ENCODE measurements around the gene COL18A1.

Gene COL18A1

DNA sequence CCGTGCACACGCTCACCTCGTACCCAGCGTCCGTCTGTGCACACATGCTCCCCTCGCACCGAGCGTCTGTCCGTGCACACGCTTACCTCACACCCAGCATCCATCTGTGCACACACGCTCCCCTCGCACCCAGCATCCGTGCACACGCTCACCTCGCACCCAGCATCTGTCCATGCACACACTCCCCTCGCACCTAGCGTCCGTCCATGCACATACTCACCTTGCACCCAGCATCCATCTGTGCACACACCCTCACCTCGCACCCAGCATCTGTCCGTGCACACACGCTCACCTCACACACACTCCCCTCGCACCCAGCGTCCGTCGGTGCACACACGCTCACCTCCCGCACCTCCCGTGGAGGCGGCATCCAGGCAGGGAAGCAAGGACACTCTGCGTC lies 24.4 kb upstream of the COL18A1 start:
- H3K9ac ChIP-seq (ENCODE audit: low read depth, low read length): no peak overlapping the region
- no peaks in the 10 kb centered on the region for H3K36me3 ChIP-seq (ENCODE audit: insufficient read depth, low read length)
- H3K4me2 ChIP-seq (ENCODE audit: insufficient read depth, low read length): no peak overlapping the region
- no peak overlapping the region for H2AFZ ChIP-seq (ENCODE audit: low read depth, low read length)
- DNase-seq: no peak
- H3K27ac ChIP-seq (ENCODE audit: low read length): no peak overlapping the region
- TF ChIP-seq, protein P1, sequence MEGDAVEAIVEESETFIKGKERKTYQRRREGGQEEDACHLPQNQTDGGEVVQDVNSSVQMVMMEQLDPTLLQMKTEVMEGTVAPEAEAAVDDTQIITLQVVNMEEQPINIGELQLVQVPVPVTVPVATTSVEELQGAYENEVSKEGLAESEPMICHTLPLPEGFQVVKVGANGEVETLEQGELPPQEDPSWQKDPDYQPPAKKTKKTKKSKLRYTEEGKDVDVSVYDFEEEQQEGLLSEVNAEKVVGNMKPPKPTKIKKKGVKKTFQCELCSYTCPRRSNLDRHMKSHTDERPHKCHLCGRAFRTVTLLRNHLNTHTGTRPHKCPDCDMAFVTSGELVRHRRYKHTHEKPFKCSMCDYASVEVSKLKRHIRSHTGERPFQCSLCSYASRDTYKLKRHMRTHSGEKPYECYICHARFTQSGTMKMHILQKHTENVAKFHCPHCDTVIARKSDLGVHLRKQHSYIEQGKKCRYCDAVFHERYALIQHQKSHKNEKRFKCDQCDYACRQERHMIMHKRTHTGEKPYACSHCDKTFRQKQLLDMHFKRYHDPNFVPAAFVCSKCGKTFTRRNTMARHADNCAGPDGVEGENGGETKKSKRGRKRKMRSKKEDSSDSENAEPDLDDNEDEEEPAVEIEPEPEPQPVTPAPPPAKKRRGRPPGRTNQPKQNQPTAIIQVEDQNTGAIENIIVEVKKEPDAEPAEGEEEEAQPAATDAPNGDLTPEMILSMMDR (IDR thresholded peaks at IDR 0.05; ENCODE audit: borderline replicate concordance, extremely low read depth, low read length, poor library complexity, severe bottlenecking): no peak
- TF ChIP-seq EZH2 (IDR thresholded peaks at IDR 0.05; ENCODE audit: borderline replicate concordance, low read depth, low read length, severe bottlenecking): no peak
- H4K20me1 ChIP-seq (ENCODE audit: insufficient read depth, low read length): 0 out of 2 replicates have a peak, but pooled peaks cover 5% of the 10 kb centered on the region
- no peak overlapping the region for H3K4me3 ChIP-seq (ENCODE audit: low read depth in 1 of 2, low read length in 2 of 2)
- H3K79me2 ChIP-seq (ENCODE audit: insufficient read depth, low read length): no peaks in the 10 kb centered on the region
- no peak for ATAC-seq (ENCODE audit: insufficient read depth, low read depth)
- H3K4me1 ChIP-seq (ENCODE audit: insufficient read depth, low read length): no peaks in the 10 kb centered on the region
- no peaks in the 10 kb centered on the region for H3K9me3 ChIP-seq (ENCODE audit: insufficient read depth, low read length, severe bottlenecking)
- peaks cover 16% of the 10 kb centered on the region for H3K27me3 ChIP-seq (ENCODE audit: insufficient read depth, low read length, poor library complexity)

DNA sequence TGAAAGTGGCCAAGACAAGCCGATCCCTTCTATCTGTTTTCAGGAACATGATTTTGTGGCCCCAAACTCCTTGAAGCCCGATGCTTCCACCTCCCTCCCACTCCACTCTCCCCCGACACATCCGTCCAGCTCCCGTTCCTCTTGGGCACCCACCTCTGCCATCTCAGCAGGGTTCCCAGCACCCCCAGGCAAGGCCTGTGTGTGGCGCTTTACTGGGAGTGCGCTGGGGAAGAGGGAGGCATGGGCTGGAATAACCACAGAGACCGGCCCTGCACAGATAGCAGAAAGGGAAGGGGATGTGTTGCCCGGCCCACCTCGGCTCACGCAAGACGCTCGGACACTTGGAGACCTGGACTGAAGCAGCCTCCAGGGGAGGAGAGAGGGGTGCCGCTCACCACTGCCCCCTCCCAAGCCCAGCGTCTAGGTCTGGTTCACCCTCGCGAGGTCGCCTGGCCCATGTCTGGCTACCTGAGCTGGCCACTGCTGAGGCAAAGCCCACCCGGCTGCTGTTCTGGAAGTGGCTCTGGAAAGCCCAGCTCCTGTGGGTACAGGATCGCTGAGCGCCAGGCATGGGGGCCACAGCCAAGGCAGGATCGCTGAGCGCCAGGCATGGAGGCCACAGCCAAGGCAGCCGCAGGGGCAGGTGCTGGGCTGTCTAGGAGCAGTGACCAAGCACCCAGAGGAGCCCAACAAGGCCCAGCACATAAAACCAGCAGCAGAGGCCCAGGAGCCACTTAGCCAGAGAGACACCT lies 23.8 kb upstream of the COL18A1 start:
- Histone ChIP-seq H3K36me3 (ENCODE audit: insufficient read depth, low read length) (no peaks in the 10 kb centered on the region), H3K4me2 (ENCODE audit: insufficient read depth, low read length) (no peak overlapping the region), H4K20me1 (ENCODE audit: insufficient read depth, low read length) (peaks cover 6% of the 10 kb centered on the region; the same call in 1 of the 2 replicates), H3K9ac (ENCODE audit: low read depth, low read length) (no peak overlapping the region), H3K27me3 (ENCODE audit: insufficient read depth, low read length, poor library complexity) (peaks cover 17% of the 10 kb centered on the region), H2AFZ (ENCODE audit: low read depth, low read length) (no peak overlapping the region), H3K9me3 (ENCODE audit: insufficient read depth, low read length, severe bottlenecking) (no peaks in the 10 kb centered on the region), H3K4me1 (ENCODE audit: insufficient read depth, low read length) (no peaks in the 10 kb centered on the region), H3K4me3 (ENCODE audit: low read depth in 1 of 2, low read length in 2 of 2) (no peak overlapping the region), H3K27ac (ENCODE audit: low read length) (no peak overlapping the region), H3K79me2 (ENCODE audit: insufficient read depth, low read length) (no peaks in the 10 kb centered on the region)
- no peak for DNase-seq
- ATAC-seq (ENCODE audit: insufficient read depth, low read depth): no peak
- no peak for TF ChIP-seq EZH2 (IDR thresholded peaks at IDR 0.05; ENCODE audit: borderline replicate concordance, low read depth, low read length, severe bottlenecking)
- TF ChIP-seq, protein P1 (IDR thresholded peaks at IDR 0.05; ENCODE audit: borderline replicate concordance, extremely low read depth, low read length, poor library complexity, severe bottlenecking): no peak

DNA sequence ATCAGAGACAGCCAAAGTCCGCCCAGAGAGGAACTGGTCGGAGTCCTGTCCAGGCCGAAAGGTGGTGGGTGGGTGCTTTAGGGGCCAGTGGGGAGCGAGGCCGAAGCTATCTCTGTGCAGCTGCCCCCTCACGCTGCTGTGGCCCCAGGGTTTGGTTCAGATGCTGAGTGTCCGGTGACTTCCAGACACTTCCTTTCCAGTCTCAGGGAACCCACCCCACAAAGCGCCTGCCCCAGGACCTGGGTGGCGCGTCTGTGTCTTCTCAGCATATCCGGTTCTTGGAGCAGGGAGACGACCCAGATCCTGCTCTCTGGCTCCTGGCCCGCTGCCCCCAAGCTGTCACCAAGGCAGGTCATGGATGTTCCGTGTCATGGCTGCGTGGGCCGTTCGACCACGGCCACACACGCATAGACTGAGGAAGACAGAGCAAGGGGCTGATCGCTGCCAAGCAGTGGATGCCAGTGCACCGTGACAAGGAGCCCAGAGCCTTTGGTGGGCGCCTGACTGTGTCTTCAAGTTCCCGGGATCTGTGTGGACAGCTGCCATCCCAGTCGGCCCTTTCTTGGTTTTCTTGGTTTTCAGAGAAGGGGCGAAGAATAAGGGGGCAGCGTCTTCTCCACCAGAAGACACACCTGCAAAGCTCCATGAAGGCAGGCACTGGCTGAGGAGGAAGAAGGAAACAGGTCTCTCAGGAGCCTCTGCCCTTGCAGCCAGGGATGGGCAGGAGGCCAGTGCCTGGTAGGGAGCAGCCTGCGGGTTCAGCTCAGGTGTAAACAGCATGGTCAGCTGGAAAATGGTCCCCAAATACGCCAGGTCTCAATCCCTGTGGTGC lies 22.9 kb upstream of the COL18A1 start:
- Histone ChIP-seq H3K9me3 (ENCODE audit: insufficient read depth, low read length, severe bottlenecking) (no peaks in the 10 kb centered on the region), H3K4me1 (ENCODE audit: insufficient read depth, low read length) (no peaks in the 10 kb centered on the region), H3K79me2 (ENCODE audit: insufficient read depth, low read length) (no peaks in the 10 kb centered on the region), H3K27ac (ENCODE audit: low read length) (no peak overlapping the region), H2AFZ (ENCODE audit: low read depth, low read length) (no peak overlapping the region), H3K36me3 (ENCODE audit: insufficient read depth, low read length) (no peaks in the 10 kb centered on the region), H3K4me2 (ENCODE audit: insufficient read depth, low read length) (no peak overlapping the region), H3K9ac (ENCODE audit: low read depth, low read length) (no peak overlapping the region), H4K20me1 (ENCODE audit: insufficient read depth, low read length) (peaks cover 11% of the 10 kb centered on the region), H3K27me3 (ENCODE audit: insufficient read depth, low read length, poor library complexity) (peaks cover 24% of the 10 kb centered on the region), H3K4me3 (ENCODE audit: low read depth in 1 of 2, low read length in 2 of 2) (no peak overlapping the region)
- DNase-seq (no peak), ATAC-seq (ENCODE audit: insufficient read depth, low read depth) (no peak)
- TF ChIP-seq, protein P1 (IDR thresholded peaks at IDR 0.05; ENCODE audit: borderline replicate concordance, extremely low read depth, low read length, poor library complexity, severe bottlenecking): no peak
- no peak for TF ChIP-seq EZH2 (IDR thresholded peaks at IDR 0.05; ENCODE audit: borderline replicate concordance, low read depth, low read length, severe bottlenecking)
